Measurements from ENCODE around the gene PCCB.
"Not testable (repeated sequence)": the region's sequence is repeated elsewhere in the genome, so short reads cannot be mapped to it uniquely, and the experiment has no call there.

GRCh38 chr3:136334726-136335125, 84.6 kb downstream of the PCCB start:
- TF ChIP-seq ZFX (IDR thresholded peaks at IDR 0.05); CTCF (conservative IDR thresholded peaks at IDR 0.05): not testable (repeated sequence)
